Central memory CD4-positive, alpha-beta T cell (primary cell): ENCODE results near the gene ZFC3H1.
"Not testable (repeated sequence)": the region's sequence is repeated elsewhere in the genome, so short reads cannot be mapped to it uniquely, and the experiment has no call there.

Experiments used
- DNase-seq: peaks from one replicate; pipeline ENCODE4 v3.0.0; 2022

Gene ZFC3H1

GRCh38 chr12:71569885-71570284 lies 93.8 kb downstream of the ZFC3H1 start:
- DNase-seq: not testable (repeated sequence)

GRCh38 chr12:71567537-71567936 lies 96.1 kb downstream of the ZFC3H1 start:
- DNase-seq: no peak

GRCh38 chr12:71566655-71567054 lies 97.0 kb downstream of the ZFC3H1 start:
- no peak for DNase-seq

GRCh38 chr12:71565535-71565934 lies 98.1 kb downstream of the ZFC3H1 start:
- no peak for DNase-seq

DNA sequence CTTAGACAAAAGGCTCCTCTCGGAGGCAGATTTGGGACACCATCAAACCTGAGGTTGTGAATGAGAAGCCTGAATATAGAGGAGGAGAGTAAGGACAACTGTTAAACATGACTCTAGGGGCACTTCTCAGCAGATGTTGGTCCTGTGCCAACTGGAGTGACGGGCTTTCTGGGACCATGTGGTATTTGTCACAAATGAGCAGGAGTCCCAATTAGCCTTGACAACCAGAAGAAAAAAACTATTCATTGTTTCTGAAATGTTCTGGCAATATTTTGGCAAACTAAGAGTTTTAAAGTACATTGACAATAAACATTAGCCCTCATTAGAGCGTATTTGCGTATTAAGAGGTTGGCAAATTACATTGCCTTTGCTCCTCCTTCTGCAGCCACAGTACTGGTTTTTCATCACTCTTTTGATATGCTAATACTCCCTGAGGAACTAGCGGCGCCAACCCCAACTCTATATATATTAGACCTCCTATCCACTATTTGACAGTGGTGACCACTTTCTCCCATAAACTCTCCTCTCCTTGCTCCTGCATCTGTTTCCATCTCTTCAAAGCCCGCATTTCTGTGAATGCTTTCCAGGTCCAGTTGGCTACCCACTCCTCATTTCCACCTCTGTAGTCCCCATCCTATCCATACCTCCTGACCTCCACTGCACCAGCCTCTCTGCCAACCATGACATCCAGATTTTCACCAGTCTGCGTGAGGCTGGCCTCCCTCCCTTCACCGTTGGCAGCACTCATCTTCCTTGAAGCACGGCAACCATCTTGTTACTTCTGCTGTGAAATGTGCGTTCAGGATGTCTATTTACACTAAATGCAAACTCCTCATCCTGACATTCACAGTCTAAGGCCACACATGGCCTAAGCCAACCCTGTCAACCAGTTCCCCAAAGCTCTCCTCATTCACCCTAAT lies 100.7 kb downstream of the ZFC3H1 start:
- no peak for DNase-seq
